PFSK-1 (cell line): ENCODE measurements around the gene CCDC138. TPM values are rescaled to one million over a fixed set of nuclear protein-coding genes. Genes with fewer than 3 reads are reported as not detected.
A peak's percentile ranks its signal among the peaks of the same experiment; 100 is the strongest.

Source experiments
- FOXP2 ChIP-seq: optimal IDR thresholded peaks from 2 replicates; pipeline ENCODE3; 2011; ENCODE audit warnings: borderline replicate concordance, control low read depth, inconsistent platforms; ENCODE audit not compliant: insufficient read depth; ENCODE audit errors: extremely low read length, extremely low read depth
- POLR2AphosphoS5 ChIP-seq: IDR thresholded peaks from 2 replicates; pipeline ENCODE4 v1.6.1; 2012; ENCODE audit warnings: low read depth, mild to moderate bottlenecking, control low read depth, low read length, moderate library complexity
- REST ChIP-seq, 2 experiments: IDR thresholded peaks; 2 replicates each; pipeline versions ENCODE4 v1.6.1 to v1.8.0; 2011 to 2012; ENCODE audit warnings: low read depth in 2 of 2, low read length in 2 of 2, control low read depth in 1 of 2, inconsistent platforms in 1 of 2, mild to moderate bottlenecking in 1 of 2, moderate library complexity in 1 of 2; ENCODE audit not compliant: insufficient read depth in 1 of 2
- SIN3A ChIP-seq: IDR thresholded peaks from 2 replicates; pipeline ENCODE4 v1.6.1; 2012; ENCODE audit warnings: mild to moderate bottlenecking, low read length, moderate library complexity, borderline replicate concordance; ENCODE audit not compliant: insufficient read depth
- TAF1 ChIP-seq: IDR thresholded peaks from 2 replicates; pipeline ENCODE4 v1.6.1; 2012; ENCODE audit warnings: low read length, control low read depth, borderline replicate concordance; ENCODE audit not compliant: insufficient read depth
- polyA plus RNA-seq: library from polyadenylated mRNA; unstranded; fragments of >200 nt; gene quantifications from one replicate; pipeline ENCODE4 v1.2.1, GENCODE V29; 2012; ENCODE audit warnings: low read depth, missing spikeins; ENCODE audit not compliant: insufficient read length

CCDC138 gene
- 6.2 TPM for polyA plus RNA-seq

GRCh38 chr2:108786354-108787215, at the start of gene CCDC138:
Gene CCDC138 (plus strand): TSS chr2:108786771. CDS start chr2:108786823, 52 bp downstream.
- TF ChIP-seq TAF1 (peak; percentile 75; the same call in 1 of the 2 replicates), SIN3A (no peak), POLR2AphosphoS5 (peak; percentile 87), FOXP2 (peak; percentile 80), REST (IDR thresholded peaks at IDR 0.05; ENCODE audit: insufficient read depth in 1 of 2, low read depth in 2 of 2, low read length in 2 of 2) (no peak)

GRCh38 chr2:108776475-108776874, 10.1 kb upstream of the CCDC138 start:
- TF ChIP-seq TAF1 (no peak), REST (IDR thresholded peaks at IDR 0.05; ENCODE audit: insufficient read depth in 1 of 2, low read depth in 2 of 2, low read length in 2 of 2) (no peak), SIN3A (no peak), POLR2AphosphoS5 (no peak), FOXP2 (no peak)

GRCh38 chr2:108778857-108779256, 7.7 kb upstream of the CCDC138 start:
- TF ChIP-seq POLR2AphosphoS5 (no peak), FOXP2 (no peak), TAF1 (no peak), REST (IDR thresholded peaks at IDR 0.05; ENCODE audit: insufficient read depth in 1 of 2, low read depth in 2 of 2, low read length in 2 of 2) (no peak), SIN3A (no peak)

- TF ChIP-seq REST (IDR thresholded peaks at IDR 0.05; ENCODE audit: insufficient read depth in 1 of 2, low read depth in 2 of 2, low read length in 2 of 2) (no peak), SIN3A (no peak), FOXP2 (no peak), TAF1 (no peak), POLR2AphosphoS5 (no peak)
Measured at GRCh38 chr2:108786008-108786353, 590 bp upstream of the CCDC138 start.
